Coronary artery (tissue), 2 donors: Measurements from ENCODE around the gene JAKMIP3.
A peak's percentile ranks its signal among the peaks of the same experiment; 100 is the strongest.

Source experiments
- DNase-seq: peaks from one replicate; pipeline ENCODE4 v3.0.0-alpha.2; 2017; ENCODE audit warnings: low spot score
- H3K27ac ChIP-seq, 2 donors: fragments of 200-600 bp; sonication (generic); one replicate each; pipeline ENCODE4 v1.5.1; 2016 to 2019
- H3K4me3 ChIP-seq: fragments of 200-600 bp; sonication (generic); 2 replicates; pipeline ENCODE4 v1.5.1; 2016; ENCODE audit warnings: mild to moderate bottlenecking, moderate library complexity
- TF ChIP-seq, protein P1 (sequence below): fragments of 200-600 bp; sonication (generic); IDR thresholded peaks from one replicate; pipeline ENCODE4 v1.5.1; 2019; ENCODE audit warnings: antibody characterized with exemption

Gene JAKMIP3

DNA sequence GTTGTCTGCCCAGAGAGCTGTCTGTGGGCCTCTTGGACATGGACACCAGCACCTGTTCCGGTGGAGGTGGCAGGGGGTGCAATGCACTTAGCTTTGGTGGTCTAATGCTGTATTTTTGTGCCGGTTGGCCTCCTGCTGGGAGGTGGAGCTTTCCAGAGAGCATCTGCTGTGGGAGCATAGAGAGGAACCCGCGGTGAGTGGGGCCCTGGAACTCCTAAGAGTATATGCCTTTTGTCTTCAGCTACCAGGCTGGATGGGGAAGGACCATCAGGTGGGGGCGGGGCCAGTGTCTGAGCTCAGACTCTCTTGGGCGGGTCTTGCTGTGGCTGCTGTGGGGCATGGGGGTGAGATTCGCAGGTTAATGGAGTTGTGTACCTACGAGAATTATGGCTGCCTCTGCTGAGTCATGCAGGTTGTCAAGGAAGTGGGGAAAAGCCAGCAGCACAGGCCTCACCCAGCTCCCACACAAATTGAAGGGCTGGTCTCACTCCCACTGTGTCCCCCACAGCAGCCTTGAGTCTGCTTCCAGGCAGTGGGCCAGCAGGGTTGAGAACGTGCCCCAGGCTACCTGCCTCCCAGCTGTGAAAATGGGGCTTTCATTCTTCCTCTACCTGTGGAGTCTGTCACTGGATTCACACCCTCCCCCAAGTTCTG, 29.0 kb downstream of the JAKMIP3 start:
- H3K4me3 ChIP-seq, result no peak overlapping the region
- TF ChIP-seq, protein P1, sequence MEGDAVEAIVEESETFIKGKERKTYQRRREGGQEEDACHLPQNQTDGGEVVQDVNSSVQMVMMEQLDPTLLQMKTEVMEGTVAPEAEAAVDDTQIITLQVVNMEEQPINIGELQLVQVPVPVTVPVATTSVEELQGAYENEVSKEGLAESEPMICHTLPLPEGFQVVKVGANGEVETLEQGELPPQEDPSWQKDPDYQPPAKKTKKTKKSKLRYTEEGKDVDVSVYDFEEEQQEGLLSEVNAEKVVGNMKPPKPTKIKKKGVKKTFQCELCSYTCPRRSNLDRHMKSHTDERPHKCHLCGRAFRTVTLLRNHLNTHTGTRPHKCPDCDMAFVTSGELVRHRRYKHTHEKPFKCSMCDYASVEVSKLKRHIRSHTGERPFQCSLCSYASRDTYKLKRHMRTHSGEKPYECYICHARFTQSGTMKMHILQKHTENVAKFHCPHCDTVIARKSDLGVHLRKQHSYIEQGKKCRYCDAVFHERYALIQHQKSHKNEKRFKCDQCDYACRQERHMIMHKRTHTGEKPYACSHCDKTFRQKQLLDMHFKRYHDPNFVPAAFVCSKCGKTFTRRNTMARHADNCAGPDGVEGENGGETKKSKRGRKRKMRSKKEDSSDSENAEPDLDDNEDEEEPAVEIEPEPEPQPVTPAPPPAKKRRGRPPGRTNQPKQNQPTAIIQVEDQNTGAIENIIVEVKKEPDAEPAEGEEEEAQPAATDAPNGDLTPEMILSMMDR, result no peak
- H3K27ac ChIP-seq, result no peak overlapping the region
- peak; percentile 65 for DNase-seq

DNA sequence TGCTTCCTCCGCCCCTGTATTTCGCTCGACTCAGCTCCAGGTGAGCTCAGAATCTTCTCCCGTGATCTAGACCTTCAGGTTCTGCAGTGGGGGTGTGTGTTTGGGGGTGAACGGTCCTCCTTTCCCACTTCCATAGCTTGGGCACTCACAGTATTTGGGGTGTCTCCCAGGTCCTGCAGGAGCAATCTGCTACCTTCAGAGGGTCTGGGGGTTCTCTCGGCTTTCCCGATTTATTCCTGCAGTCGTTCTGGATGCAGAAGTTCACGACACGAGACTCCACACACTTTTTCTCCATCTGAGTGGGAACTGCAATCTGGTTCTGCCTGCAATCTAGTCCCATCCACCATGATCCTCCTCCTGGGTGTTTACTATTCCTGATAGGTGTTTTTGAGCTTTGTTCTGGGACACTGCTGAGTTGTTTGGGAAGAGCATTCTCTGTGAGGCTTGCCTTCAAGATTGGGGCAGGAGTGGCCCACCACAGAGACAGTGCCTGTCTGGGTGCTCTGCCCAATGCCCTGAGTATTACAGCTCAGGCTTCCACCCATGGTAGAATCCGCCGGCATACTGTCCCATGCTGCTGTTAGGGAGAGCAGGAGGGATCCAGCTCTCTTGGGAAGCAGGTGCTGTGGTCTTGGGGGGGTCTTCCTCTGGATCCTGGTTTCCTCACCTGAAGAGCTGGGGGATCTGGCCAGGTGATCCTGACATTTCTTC, 29.8 kb downstream of the JAKMIP3 start:
- TF ChIP-seq, protein P1, result no peak
- Histone ChIP-seq H3K27ac (no peak overlapping the region), H3K4me3 (no peak overlapping the region)
- peak; percentile 19 for DNase-seq

DNA sequence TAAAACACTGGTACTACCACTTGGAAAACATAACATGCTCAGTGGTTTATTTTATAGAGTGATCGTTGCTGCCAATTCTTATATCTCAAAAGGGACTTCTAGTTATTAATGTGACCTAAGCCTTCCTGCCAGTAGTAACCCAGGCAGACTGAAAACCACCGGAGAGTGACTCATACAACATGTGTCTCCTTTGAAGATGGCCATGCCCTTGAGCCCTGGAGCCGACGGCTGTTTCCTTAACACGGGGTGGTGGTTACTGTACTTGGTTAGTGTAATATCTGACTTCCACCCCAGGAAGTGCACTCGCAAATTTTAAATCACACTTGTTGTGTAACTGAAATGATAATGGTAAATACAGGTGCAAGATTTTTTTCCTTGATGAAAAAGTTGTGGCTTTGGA, 30.5 kb downstream of the JAKMIP3 start:
- H3K4me3 ChIP-seq, result no peak overlapping the region
- no peak overlapping the region for H3K27ac ChIP-seq
- no peak for DNase-seq
- TF ChIP-seq, protein P1, result no peak

DNA sequence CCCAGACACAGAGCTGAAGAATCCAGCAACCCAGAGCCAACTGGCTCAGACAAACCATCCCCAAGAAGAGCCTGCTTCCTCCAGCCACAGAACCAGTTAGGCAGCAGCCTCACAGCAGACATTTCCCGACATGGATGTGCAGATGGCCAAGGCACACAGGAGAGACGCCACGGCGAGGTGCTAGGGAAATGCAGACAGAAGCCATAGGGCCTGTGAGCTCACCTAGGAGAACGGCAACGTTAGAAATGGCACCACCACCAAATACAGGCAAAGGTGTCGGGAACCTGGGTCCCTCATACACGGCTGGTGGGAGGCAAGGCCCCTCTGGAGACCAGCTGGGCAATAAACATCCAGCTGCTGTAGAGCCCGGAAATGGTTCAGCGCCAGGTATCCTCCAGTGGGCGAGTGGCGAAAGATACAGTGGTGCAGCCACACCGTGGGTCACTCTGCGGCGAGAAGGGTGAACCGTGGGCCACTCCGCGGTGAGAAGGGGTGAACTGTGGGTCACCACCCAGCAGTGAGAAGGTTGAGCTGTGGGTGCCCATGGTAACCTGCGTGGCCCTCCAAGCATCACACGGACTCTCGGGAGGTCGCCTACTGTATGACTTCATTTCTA, 31.2 kb downstream of the JAKMIP3 start:
- Histone ChIP-seq H3K4me3 (no peak overlapping the region), H3K27ac (no peak overlapping the region)
- peak; percentile 52 for DNase-seq
- TF ChIP-seq, protein P1, result no peak

DNA sequence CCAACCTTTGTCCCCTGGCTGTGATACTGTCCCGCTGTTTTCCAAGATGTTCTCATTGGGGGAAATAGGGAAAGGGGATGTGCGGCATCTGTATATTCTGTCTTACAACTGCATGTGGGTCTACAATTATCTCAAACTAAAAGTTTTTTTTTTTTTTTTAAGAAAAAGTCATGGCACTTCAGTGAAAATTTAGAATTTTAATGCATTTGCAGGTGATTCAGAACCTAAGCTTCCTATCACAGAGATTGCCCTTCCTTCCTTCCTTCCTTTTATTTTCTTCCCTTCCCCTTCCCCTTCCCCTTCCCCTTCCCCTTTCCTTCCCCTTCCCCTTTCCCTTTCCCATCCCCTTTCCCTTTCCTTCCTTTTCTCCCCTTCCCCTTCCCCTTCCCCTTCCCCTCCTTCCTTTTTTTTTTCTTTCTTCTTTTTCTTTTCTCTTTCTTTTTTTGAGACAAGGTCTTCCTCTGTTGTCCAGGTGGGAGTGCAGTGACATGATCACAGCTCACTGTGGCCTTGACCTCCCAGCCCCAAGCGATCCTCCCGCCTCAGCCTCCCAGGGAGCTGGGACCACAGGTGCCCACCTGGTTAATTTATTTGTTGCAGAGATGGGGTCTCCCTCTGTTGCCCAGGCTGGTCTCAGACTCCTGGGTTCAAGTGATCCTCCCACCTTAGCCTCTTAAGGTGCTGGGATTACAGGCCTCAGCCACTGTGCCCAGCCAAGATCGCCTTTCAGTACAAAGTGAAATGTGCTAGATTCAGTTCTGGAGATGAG, 32.0 kb downstream of the JAKMIP3 start:
- TF ChIP-seq, protein P1, result no peak
- peak; percentile 59 for DNase-seq
- H3K27ac ChIP-seq, result no peak overlapping the region
- H3K4me3 ChIP-seq, result no peak overlapping the region

DNA sequence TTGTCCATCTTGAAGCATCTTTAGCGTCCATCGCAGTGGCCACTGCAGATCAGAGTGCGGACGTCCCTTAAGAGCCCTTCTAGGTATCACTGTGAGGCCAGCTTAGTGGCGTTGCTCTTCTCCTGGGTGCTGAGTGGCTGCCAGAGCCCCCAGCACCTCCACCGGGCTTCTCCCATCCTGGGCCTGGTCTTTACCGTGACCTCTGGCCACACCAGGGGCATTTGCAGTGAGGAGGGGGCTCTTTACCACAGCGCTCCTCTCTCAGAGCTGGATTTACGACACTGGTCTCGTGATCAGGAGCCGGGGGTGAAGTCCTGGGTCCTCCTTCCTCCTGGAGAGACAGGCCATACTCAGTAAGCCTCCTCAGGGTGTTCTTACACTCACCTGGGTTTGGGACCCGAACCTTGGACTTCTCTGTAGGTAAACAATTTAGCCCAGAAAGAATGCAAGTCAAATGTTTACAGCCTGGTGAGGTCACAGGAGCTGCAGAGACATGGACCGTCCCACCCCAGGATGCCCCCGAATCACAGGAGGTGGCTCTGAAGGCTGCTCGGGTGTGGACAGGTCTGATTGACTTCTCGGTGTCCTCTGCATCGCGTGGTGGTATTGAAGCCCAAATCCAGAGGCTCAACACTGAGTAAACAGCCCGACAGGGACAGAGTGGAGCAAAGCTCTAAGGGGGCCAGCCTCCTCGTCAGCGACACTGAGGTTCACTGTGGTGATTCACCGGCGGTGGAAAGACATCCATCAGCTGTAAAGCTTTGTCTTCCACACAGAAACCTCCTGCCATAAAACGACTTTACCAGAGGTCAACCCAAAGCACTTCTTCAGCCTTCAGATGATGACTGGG, 33.0 kb downstream of the JAKMIP3 start:
- DNase-seq, result peak; percentile 41

More for the DNA sequence above, 33.0 kb downstream of the JAKMIP3 start:
- no peak overlapping the region for H3K4me3 ChIP-seq
- TF ChIP-seq, protein P1, result no peak
- no peak overlapping the region for H3K27ac ChIP-seq
